GM21447 (cell line): Measurements from ENCODE around the gene NME1.

Source experiments
- ATAC-seq: cut with Tn5 transposase; IDR thresholded peaks from one replicate; pipeline ENCODE4 v1.9.1; 2021; ENCODE audit not compliant: unreplicated experiment

The NME1 gene

GRCh38 chr17:51189162-51189561 lies 35.8 kb downstream of the NME1 start:
- no peak for ATAC-seq

- no peak for ATAC-seq
These were observed 36.3 kb downstream of the NME1 start for GRCh38 chr17:51189628-51190027.

GRCh38 chr17:51191895-51192294 lies 38.5 kb downstream of the NME1 start:
- no peak for ATAC-seq

GRCh38 chr17:51197754-51198153 lies 44.4 kb downstream of the NME1 start:
- ATAC-seq = no peak

- ATAC-seq = no peak
These were observed 46.9 kb downstream of the NME1 start for GRCh38 chr17:51200295-51200694.

- ATAC-seq = no peak
These were observed 47.5 kb downstream of the NME1 start for GRCh38 chr17:51200846-51201245.

- no peak for ATAC-seq
These were observed 50.5 kb downstream of the NME1 start for GRCh38 chr17:51203838-51204237.
